NT2/D1 (cell line): ENCODE results near the gene TMEM267.

Experiments used
- SUZ12 ChIP-seq: IDR thresholded peaks from 2 replicates; pipeline ENCODE4 v1.6.1; 2011; ENCODE audit not compliant: insufficient read length, insufficient read depth; ENCODE audit errors: extremely low read depth
- YY1 ChIP-seq: IDR thresholded peaks from 2 replicates; pipeline ENCODE4 v1.6.1; 2011; ENCODE audit not compliant: insufficient read length, insufficient read depth
- ZNF274 ChIP-seq: IDR thresholded peaks from 2 replicates; pipeline ENCODE4 v1.6.1; 2011; ENCODE audit warnings: mild to moderate bottlenecking, low read depth, low read length

GRCh38 chr5:43491326-43491725 is 7.7 kb upstream of the TMEM267 start:
- TF ChIP-seq YY1 (no peak), ZNF274 (no peak), SUZ12 (no peak)
